GM20000 (cell line): ENCODE measurements around the gene ESPN.
A peak's percentile ranks its signal among the peaks of the same experiment; 100 is the strongest.

ENCODE experiments used
- DNase-seq: peaks from one replicate; pipeline ENCODE4 v3.0.0; 2012; ENCODE audit warnings: low spot score
- CTCF ChIP-seq: IDR thresholded peaks from 2 replicates; pipeline ENCODE4 v1.5.1; 2012; ENCODE audit warnings: mild to moderate bottlenecking, control low read depth; ENCODE audit errors: extremely low read depth, missing control alignments

The ESPN gene

DNA sequence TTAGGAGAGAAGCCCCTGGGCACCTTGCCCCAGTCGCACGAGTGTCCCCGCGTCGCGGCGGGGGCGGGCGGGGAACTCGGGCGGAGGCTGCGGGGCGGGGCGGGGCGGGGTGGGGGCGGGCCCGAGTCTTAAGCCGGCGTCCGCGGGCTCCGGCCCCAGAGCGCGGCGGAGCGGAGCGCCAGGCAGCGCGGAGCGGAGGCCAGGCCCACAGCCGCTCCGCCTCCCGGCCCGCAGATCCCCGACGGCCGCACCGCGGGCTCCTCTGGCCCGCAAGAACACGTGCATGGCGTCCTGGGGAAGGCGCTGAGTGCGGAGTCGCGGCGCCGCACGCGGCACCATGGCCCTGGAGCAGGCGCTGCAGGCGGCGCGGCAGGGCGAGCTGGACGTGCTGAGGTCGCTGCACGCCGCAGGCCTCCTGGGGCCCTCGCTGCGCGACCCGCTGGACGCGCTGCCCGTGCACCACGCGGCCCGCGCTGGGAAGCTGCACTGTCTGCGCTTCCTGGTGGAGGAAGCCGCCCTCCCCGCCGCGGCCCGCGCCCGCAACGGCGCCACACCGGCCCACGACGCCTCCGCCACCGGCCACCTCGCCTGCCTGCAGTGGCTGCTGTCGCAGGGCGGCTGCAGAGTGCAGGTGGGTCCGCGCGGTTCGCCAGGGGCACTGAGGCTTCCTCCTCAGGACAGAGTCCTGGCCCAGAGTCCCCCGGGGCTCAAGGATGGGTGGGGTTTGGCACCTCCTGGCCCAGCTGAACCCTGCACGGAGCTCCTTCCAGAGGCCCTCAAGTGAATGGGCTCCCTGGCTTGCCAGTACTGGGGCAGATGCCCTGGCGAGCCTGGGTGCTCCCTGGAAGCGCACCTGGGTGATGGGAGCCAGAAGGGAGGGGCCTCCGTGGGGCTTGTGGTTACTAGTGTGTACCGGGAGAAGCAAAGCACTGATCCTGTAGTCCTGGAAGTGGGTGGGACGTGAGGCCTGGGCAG is at the start of gene ESPN:
Gene ESPN (plus strand): TSS at position 158 of the 975 bp plus-strand sequence. CDS start 180 bp downstream, at position 338.
- DNase-seq: peak; percentile 84

DNA sequence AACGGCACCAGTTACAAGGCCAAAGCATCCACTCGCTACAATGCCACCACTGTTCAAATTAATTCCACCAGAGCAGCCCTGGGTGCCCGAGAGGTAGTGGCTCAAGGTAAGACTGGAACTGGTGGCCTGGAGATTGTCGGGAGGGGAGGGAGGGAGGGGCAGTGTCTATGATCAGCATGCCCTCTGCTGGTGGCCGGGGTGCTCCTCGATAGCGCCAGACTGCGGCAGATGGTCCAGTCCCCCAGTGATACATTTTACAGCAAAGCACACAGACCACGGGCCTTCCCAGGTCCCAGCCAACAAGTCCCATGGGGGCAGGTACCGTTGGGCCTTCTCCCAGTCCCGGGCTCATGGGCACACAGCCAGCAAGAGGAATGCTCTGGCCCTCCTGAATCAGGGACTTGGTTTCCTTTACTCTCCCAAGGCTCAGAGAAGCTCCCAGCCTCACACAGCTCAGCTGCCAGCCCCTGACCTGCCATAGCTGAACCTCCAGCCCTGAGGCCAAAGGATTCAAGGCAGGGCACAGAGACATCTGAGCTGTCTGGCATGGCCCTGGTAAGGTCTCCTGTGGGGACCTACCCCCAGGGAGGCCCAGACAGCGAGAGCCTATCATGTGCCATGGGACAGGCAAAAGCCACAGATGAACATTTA is 46.4 kb upstream of the ESPN start:
- no peak for DNase-seq
- TF ChIP-seq CTCF: no peak

More for the DNA sequence above, at the start of gene ESPN:
- TF ChIP-seq CTCF: no peak

- DNase-seq: no peak
- no peak for TF ChIP-seq CTCF
These were observed 44.5 kb upstream of the ESPN start for GRCh38 chr1:6380037-6380436.

GRCh38 chr1:6384135-6384534 is 40.4 kb upstream of the ESPN start:
- no peak for DNase-seq
- TF ChIP-seq CTCF: no peak

DNA sequence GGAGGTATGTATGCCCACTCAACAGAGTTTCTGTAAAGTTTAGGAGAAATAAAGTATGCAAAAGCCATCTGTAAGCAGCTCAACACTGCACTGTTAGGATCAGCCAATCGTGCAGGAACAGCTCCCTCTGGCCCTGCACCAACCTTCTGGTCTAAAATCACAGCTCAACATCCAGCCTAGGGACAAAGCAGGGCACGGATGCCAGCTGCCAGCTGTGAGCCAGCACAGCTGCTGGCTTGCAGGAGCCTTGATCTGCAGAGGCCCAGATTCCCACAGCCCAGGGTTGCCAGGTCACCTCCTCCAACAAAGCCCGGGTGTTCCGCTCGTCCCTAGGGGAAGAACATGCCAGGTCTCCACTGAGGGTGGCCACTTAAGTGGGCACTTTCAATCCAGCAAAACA is 39.6 kb upstream of the ESPN start:
- no peak for DNase-seq
- TF ChIP-seq CTCF: no peak

GRCh38 chr1:6385488-6386191 is 38.9 kb upstream of the ESPN start:
- TF ChIP-seq CTCF: no peak
- DNase-seq: no peak

DNA sequence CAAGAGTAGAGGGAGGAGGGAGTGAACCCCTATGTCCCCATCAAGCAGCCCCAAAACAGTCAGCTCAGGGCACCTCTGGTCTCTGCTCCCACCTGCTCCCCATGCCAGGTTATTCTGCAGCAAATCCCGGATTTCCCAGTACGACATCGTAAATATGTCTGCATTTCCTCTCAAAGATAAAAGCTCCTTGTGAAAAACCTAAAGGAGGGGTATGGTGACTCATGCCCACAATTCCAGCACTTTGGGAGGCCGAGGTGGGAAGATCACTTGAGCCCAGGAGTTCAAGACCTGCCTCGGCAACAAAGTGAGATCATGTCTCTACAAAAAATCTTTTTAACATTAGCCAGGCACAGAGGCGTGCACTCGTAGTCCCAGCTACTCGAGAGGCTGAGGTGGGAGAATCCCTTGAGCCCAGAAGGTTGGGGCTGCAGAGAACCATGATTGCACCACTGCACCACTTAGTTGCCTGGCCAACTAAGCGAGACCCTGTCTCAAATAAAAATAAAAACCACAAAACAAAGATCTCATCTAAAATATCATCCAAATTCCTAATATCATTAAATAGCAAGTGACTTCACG is 38.1 kb upstream of the ESPN start:
- no peak for DNase-seq
- TF ChIP-seq CTCF: no peak
